GM19455 (cell line): ENCODE data around the gene SHFL.

Source experiments
- ATAC-seq: cut with Tn5 transposase; IDR thresholded peaks from one replicate; pipeline ENCODE4 v1.9.1; 2021; ENCODE audit not compliant: unreplicated experiment

SHFL gene

GRCh38 chr19:10087296-10088061 is 1.4 kb downstream of the SHFL start:
- no peak for ATAC-seq

- ATAC-seq: no peak
These were observed 2.9 kb downstream of the SHFL start for GRCh38 chr19:10088949-10089554.

GRCh38 chr19:10089801-10090375 is 3.8 kb downstream of the SHFL start:
- no peak for ATAC-seq

- ATAC-seq: no peak
These were observed 5.2 kb downstream of the SHFL start for GRCh38 chr19:10091370-10091687.

- no peak for ATAC-seq
These were observed 6.0 kb downstream of the SHFL start for GRCh38 chr19:10091895-10092641.

- ATAC-seq: no peak
These were observed 6.7 kb downstream of the SHFL start for GRCh38 chr19:10092648-10093294.

GRCh38 chr19:10093295-10094186 is 7.4 kb downstream of the SHFL start:
- no peak for ATAC-seq

GRCh38 chr19:10095622-10095947 is 9.5 kb downstream of the SHFL start:
- ATAC-seq: no peak

- ATAC-seq: peak; percentile 70
These were observed 10.0 kb downstream of the SHFL start for GRCh38 chr19:10095948-10096614.

GRCh38 chr19:10096615-10096963 is 10.5 kb downstream of the SHFL start:
- ATAC-seq: no peak

GRCh38 chr19:10100163-10100785 is 14.2 kb downstream of the SHFL start:
- no peak for ATAC-seq

- no peak for ATAC-seq
These were observed 16.7 kb downstream of the SHFL start for GRCh38 chr19:10102787-10103236.

GRCh38 chr19:10104130-10104513 is 18.0 kb downstream of the SHFL start:
- no peak for ATAC-seq

- peak; percentile 38 for ATAC-seq
These were observed 18.8 kb downstream of the SHFL start for GRCh38 chr19:10104665-10105508.

- ATAC-seq: no peak
These were observed 19.5 kb downstream of the SHFL start for GRCh38 chr19:10105509-10106099.

GRCh38 chr19:10106100-10106936 is 20.2 kb downstream of the SHFL start, which contains the start of gene PPAN:
Gene PPAN (plus strand): TSS chr19:10106362. CDS start chr19:10106395, 33 bp downstream.
- ATAC-seq: peak; percentile 52

GRCh38 chr19:10107254-10107653 is 21.1 kb downstream of the SHFL start:
- ATAC-seq: no peak
